Activated CD4-positive, alpha-beta T cell treated with anti-CD3 and anti-CD28 coated beads, Interleukin-2, amount 50 U/mL, for 24 hours (primary cell): Measurements from ENCODE around the gene MLPH.
"Not testable (repeated sequence)": the region's sequence is repeated elsewhere in the genome, so short reads cannot be mapped to it uniquely, and the experiment has no call there.

Experiments used
- DNase-seq, 2 donors: peaks; one replicate each; pipeline ENCODE4 v3.0.0-alpha.2; 2020; ENCODE audit warnings: low read depth in 1 of 2, low spot score in 1 of 2

The MLPH gene

DNA sequence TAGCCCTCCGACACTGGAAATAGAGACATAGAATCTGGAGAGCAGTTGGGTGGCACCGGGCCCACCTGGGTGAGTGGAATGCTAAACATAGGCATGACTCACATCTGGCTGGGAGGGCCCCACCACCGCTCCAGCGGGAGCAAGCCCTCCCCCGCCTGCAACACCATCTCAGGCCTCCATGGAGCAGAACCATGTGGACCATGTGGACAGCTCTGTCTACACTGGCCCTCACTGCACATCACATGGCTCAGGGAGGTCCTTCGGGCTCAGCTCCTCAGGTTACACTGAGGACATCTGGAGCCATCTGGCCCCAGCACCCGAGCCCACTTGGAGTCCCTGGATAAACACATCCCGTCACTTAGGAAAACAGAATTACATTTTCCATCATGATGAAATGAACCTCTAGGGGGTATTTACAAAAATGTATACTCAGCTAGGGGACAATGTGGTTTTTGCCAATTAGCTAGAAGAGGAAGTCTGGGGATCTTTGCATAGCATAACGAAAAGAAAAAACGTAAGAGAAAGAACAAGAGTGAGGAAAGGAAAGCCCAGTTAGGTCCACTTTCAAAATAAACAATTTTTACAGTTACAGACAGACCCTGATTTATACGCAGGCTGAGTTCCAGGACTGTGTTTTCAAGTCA is 30.7 kb upstream of the MLPH start:
- no peak for DNase-seq

DNA sequence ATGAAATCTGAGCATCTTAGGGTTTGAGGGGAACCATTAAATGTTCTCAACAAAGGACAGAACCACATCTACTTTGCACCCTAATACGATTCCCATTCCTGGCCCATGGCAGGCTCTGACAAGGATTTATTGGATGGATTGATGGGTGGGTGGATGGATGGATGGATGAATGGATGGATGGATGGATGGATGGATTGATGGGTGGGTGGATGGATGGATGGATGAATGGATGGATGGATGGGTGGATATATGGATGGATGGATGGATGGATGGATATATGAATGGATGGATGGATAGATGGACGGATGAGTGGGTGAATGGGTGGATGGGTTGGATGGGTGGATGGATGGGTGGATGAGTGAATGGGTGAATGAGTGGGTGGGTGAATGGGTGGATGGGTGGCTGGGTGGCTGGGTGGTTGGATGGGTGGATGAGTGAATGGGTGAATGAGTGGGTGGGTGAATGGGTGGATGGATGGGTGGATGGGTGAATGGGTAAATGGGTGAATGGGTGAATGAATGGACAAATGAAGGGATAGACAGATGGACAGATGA is 29.6 kb upstream of the MLPH start:
- no peak for DNase-seq

DNA sequence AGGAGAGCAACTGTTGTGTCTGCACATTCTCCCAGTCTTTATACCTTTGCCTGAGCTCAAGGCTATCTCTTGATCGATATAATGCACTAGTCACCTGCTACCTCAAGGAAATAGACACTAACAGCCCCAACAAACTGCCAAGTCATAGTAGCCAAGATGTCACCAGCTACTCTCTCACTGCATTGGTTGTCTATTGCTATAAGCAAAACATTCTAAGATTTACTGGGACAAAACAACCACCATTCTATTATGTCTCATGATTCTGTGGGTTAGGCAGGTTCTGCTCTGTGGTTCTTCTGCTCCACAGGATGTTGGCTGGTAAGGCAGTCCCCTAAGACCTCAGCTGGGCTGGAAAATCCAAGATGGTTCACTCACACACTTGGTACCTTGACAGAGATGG is 28.5 kb upstream of the MLPH start:
- DNase-seq: no peak

DNA sequence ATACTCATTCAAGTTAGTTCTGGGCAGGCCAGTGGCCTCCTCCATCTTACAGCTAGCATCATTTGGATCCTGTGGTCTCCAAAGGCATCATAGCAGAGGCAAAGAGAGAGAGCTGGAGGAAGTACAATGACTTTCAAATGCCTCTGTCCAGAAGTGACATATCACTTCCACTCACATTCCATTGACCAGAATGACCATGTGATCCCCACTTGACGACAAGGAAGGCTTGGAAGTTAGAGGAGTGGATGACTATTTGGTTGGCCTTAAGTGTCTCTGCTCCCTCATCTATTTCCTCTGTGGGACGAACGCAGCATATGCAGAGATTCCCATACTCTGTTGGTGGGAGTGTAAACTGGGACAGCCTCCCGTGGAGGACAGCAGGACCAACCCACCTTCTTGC is 27.8 kb upstream of the MLPH start:
- no peak for DNase-seq

DNA sequence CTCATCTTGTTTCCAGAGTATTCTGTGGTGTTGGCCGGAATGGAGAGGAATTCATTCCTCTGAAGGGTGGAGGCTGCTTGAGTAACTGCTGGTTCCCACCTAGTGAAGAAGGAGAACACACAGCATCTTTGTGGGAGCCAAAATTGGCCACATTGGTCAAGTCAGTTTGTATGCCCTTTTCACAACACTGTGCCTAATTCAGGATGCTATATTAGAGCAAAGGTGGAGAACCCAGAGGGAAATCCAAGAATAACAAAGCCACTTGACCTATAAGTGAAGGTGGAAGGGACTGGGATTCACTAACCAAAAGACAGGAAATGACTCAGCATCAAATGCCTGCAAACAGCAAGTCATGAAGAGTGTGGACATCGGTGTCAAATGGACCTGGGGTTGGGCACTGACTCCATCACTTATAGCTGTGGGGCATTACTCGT is 27.3 kb upstream of the MLPH start:
- no peak for DNase-seq

DNA sequence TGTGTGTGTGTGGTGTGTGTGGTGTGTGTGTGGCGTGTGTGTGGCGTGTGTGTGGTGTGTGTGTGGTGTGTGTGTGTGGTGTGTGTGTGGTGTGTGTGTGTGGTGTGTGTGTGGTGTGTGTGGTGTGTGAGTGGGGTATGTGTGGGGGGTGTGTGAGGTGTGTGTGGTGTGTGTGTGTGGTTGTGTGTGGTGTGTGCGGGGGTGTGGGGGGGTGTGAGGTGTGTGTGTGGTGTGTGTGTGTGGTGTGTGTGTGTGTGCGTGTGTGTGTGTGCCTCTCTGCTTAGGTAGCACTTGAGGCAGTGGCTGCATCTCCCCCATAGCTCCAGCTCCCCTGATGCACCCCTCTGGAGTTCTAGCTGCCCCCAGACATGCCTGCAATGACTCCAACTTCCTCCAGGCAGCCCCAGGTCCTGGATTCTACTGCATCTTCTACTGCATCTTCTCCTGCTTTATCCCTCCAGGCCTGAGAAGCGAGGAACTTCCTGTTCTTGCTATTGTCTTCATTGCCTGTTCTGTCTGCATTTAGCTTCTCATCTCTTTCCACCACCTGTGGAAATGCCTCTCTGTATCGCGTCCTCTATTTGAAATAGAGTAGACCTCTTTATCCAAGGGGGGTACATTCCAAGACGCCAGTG is 22.2 kb upstream of the MLPH start:
- DNase-seq: no peak

DNA sequence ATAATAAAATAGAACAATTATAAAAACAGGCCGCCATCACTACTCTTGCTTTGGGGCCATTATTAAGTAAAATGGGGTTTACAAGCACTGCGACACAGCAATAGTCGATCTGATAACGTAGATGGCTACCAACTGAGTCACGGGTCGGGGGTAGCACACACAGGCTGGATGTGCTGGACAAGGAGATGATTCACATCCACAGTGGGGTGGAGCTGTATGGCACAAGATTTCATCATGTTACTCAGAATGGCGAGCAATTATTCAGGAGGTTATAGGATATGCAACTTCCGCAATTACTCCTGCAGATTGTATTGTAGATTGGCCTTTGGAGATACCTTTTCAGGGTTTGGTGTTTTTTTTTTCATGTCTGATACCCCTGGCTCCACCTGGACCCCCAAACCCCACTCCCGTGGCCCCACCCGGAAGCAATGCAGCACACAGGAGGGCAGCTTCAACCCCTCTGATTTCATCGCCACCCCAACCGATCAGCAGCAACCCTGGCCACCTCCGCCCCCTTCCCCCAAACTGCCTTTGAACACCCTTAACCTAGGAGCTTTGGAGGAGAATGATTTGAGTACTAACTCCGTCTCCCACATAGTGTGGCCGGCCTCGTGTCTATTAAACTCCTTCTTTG is 21.4 kb upstream of the MLPH start:
- DNase-seq: no peak

DNA sequence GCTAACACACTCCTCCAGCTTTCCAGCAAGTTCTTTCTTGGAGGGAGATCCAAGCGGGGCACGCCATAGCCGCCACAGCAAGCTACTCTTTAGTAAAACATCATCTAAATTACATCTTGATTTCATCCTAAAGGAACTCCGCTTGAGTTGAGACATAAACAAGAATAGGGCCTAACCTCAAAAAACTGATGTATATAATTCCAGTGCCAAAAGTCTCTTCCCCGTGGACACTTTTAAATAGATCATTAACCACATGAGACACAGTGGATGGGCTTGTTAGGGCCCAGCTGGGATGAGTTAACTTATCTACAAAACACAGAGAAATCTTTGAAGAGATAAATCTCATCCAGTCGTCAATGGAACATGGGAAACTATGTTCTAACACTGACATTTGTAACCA is 20.8 kb upstream of the MLPH start:
- no peak for DNase-seq

DNA sequence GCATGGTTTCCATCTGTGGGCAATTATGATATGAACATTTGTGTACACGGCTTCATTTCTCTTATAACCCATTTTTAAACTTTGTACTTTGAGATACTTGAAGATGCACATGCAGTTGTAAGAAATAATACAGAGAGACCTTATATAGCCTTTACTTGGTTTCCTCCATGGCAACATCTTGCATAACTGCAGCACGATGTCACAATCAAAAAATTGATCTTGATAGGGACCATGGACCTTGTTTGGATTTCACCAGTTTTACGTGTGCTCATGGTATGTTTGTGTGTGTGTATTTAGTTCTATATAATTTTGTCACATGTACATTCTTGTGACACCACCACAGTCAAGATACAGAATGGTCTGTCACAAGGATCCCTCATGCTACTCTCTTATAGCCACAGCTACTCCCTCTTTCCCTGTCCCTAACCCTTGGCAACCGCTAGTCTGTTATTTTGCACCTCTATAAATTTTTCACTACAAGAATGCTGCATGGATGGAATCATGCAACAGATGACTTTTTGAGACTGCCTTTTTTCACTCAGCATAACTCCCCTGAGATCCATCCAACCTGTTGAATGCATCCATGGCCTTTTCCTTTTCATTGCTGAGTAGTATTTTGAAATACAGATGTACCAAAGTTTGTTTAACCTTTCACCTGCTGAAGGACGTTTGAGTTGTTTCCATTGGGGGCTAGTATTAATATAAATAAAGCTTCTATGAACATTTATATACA is 19.4 kb upstream of the MLPH start:
- DNase-seq: no peak

DNA sequence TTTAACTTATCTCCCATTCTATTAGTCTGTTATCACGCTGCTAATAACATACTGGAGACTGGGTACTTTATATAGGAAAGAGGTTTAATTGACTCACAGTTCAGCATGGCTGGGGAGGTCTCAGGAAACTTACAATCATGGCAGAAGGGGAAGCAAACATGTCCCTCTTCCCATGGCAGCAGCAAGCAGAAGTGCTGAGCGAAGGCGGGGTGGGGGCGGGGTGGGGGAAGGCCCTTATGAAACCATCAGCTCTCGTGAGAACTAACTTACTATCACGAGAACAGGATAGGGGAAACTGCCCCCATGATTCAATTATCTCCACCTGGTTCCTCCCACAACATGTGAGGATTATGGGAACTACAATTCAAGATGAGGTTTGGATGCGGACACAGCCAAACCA is 17.6 kb upstream of the MLPH start:
- not testable (repeated sequence) for DNase-seq

DNA sequence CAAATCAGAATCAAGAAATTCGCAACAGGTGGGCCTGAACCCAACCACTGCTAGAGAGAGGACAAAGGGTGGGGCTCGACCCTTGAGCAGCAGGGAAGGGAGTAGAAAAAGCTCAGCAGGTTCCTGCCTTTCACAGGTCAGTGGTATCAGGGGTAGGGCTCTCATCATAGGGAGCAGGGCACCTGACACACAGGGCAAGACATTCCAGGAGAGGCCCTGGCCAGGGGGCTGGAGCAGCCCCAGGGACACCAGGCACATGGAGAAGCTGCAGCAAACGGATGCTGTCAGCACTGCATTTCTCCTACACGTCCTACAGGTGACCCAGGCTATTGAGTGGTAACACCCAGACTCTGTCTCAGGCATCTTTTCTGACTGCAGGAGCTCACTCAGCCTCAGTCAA is 17.2 kb upstream of the MLPH start:
- DNase-seq: no peak

DNA sequence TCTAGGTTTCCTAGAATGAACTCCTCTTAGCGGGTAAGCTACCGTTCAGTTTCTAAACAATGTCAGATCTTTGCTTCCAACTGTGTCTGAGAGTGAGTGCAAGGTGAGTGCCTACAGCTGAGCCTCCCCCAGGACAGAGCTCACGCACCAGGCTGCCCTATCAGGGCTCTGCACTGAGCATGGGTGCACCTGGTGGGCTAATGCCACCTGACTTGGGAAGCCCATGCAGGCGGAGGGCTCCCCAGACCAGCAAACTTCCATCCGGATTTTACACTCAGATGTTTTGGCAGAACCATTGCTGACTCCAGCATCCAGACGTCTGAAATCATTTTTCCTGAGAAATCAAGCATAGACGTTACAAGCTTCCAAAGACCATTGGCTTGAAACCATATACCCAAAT is 16.1 kb upstream of the MLPH start:
- DNase-seq: no peak

DNA sequence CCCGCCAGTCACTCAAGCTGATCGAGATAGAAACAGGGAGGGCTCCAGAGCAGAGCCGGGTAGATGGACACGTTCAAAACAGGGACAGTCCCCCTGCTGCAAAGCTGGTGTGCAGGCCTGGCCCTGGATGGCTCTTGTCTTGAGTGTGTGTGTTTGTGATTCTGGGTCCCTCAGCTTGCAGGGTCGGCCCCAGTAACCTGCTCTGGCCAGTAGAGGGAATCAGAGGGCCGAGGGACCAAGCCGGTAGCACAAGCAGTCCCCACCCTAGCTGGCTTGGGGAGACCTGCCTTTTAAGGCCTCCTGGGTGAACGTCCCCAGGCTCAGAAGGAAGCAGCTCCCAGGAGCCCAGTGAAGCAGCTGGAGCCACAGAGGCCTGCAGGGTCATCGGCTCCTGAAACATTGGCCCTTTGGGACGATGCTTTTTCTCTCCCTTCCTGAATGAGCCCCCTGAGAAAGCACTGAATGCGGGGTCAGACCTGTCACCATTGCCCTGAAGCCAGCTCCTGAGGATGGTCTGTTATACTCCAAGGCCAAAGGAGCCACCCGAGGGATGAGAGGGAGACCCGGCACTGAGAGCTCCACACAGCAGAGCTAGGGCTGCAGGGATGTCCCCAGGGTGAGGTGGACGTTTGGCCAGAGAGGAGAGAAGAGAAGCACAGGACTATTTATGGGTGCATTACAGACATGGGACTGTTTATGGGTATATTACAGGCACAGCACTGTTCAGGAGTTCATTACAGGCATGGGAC is 15.4 kb upstream of the MLPH start:
- DNase-seq: no peak

DNA sequence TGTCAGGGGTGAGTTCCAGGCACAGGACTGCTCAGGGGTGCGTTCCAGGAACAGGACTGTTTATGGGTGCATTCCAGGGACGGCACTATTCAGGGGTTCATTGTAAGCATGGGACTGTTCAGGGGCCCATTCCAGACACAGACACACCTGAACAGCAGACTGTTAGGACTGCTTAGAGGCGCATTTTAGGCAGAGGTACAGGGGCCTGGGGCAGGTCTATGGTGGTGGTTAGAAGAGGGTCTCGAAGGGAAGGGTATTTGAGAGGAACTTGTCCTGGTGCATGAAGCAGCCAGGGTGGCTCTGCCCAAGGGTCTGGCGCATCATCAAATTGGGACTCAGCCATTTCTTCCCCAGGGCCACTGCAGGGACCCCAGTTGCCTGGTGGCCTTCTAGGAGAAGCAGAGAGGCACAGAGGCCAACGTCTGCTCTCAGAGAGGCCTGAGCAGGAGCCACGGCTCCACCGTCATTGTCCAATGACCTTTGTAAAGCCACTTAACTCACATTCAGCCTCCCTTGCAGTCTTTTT is 14.8 kb upstream of the MLPH start:
- DNase-seq: no peak

DNA sequence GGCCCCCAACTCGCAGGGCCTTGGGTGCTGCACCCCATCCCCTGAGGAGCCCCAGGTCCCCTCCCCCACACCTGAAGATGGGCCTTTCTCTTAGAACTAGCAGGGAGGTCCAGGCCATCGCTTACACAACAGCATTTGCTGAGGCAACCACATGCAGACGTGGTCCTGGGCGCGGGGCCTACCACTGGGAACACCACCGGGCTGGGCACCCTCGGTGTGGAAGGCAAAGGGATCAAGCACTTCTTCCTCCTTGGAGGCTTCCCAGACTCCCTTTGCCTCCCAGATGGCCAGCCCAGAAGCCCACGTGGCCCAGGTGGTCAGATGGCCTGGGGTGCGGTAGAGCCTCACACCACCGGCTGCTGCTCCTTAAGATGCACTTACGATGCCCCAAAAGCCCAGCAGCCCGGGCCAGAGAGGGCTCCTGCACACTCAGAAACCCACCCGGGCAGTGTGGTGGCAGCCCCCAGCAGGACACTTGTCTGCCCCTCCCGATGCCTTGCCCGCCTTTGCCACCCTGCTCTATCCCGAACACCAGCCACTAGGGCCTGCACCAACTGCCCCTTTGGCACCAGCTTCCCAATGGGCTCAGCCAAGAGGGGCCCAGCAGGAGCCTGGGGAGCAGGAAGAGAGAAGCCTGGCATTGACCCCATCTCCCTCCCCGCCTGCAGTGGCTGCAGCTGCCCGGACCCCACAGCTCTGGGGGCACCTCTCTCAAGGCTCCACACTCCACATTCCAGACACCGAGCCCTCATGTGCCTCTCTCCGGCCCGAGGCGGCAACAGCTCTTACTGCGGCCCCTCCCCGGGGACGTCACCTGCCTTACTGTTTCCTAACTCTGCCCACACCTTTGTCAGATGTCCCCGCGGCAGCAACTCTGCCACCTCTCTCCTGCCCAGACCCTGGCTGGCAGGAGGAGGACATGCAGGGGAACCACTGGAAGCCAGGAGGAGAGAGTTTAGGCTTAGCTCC is 13.9 kb upstream of the MLPH start:
- no peak for DNase-seq

DNA sequence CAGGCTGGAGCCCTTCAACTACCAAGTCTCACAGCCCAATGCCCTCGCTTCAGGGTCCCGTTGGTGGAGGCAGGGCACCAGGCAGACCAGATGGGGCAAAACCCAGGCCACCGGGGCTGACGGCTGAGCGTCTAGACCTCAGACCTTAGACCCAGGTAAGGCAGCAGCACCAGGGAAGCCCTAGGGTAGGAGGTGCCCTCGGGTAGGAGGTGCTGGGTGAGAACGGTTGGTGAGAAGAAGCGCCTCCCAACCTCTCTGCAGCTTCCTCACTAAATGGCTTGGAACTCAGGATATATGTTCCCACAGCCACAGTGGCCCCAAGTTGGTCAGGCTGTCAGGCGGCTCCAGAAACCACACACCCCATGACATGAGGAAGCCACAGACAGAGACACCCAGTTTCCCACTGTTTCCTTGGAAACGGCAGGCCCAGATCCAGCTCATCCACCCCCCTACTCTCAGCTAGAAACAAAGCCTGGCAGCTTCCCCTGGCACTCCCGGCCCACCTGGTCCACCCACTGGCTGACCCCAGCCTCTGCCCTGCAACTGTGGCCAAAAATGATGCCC is 13.1 kb upstream of the MLPH start:
- no peak for DNase-seq

DNA sequence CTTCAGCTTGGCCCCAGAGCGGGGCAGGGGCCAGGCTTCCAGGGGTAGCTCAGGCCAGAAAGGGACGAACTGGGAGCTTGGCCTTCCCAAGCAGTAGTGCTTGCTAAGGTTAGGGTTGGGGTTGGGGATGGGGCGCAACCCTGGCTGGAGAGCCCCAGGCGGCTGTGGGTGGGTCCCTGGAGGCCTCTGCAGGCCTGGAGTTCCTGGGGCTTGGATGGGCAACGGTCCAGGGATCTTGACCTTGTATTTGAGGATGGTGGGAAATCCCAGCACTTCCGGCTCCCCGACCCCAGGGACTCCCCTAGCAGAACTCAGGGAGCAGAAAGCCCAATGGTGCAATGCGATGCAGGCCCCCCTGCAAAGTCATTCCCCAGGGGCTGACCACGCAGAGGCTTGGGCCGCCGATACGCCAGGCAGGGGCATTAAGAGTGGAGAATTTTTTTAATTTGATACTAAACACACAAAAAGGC is 12.6 kb upstream of the MLPH start:
- no peak for DNase-seq

DNA sequence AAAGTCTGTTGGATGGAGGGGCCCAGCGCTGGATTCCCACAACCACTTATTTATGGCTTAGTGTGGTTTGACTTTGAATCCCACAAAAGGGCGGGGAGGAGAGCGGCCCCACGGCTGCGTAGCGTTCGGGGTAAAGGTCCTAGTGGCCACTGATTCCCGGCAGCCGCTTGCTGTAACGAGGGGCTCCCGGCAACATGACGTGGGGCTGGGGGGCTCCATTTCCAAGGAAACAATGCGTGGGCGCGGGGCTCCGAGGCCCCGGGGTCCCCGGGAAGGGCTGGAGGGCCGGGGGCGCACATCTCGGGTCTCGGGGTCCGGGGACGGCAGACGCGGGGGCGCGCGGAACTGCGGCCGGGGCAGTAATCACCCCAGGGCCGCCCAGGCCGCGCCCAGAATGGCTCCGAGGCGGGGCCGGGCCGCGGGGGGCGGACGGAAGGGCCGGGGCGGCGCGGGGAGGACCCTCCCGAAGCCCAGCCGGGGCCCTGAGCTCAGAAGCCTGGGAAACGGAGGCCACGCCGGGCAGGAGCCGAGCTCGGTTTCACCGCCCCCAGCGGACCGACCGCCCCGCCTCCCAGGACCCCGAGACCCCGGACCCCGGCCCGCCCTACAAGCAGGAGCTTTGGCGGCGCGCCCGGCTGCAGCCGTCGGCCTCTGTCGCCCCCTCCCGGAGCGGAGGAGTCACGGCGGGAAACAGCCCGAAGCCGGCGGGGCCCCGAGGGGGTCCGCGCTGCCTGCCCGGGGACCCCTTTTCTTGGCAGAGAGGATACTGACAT is 11.9 kb upstream of the MLPH start:
- DNase-seq: peak; percentile 68 to 70
